NCI-H1930 (cell line): Measurements from ENCODE around the gene PRKG1.

Source experiments
- DNase-seq, 2 experiments: peaks; one replicate each; lab custom pipeline; 2025; lab: John Stamatoyannopoulos, UW

PRKG1 gene

DNA sequence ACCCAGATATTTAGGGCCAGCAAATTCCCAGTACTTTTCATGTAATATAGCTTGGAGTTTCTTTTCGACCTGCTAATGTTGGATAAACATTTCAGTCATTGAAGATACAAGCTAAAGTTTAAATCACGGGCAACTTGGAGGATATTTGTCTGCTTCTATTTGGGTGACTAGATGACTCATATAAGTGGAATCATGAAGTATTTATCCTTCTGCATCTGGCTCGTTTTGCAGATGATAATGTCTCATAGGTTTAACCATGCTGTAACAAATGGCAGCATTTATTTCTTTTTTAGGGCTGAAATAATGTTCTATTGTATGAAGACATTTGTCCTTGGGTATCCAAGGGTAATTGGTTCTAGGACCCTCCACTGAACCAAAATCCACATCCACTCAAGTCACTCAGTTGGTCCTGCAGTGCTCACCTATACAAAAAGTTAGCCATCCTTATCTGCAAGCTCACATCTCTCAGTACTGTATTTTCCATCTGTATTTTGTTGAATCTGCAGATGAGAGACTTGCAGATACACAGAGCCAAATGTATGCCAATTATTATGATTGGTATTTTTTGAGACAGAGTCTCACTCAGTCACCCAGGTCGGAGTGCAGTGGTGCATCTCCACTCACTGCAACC, 812.3 kb downstream of the PRKG1 start:
- no peak for DNase-seq

DNA sequence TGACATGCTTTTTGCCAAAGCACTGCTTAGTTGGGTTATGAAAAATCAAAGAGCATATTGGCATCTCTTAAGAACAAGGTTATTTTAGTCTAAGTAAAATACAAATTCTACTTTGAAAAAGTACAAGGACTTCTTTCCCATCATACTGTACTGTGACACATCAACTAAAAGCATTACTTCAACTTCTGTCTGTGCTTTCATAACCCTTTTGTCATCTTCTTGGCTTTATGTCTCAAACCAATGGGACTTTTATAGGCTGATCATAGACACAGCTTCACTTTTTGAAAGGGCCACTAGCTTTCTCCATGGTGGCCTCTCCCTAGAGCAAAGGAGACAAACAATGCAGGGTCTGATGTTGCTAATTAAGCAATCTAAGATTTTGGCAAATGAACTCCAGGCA, 814.0 kb downstream of the PRKG1 start:
- no peak for DNase-seq

DNA sequence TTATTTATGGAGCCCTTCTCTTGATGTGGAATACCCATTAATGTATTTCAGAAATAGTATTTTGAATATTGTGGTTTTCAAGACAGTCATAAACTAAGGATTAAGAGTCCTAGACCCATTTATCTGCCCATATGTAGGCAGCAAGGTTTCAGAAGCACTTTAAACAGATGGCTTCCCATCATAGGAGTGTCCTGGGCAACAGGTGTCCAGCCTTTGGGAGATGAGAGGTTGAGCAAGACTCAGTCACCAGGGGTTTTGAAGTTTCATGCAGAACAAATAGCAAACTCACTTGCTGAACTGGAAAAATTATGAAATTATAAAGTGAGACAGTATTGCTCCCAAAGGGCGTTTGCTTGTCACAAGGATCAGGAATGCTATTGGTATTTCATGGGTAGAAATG, 818.0 kb downstream of the PRKG1 start:
- DNase-seq = no peak

DNA sequence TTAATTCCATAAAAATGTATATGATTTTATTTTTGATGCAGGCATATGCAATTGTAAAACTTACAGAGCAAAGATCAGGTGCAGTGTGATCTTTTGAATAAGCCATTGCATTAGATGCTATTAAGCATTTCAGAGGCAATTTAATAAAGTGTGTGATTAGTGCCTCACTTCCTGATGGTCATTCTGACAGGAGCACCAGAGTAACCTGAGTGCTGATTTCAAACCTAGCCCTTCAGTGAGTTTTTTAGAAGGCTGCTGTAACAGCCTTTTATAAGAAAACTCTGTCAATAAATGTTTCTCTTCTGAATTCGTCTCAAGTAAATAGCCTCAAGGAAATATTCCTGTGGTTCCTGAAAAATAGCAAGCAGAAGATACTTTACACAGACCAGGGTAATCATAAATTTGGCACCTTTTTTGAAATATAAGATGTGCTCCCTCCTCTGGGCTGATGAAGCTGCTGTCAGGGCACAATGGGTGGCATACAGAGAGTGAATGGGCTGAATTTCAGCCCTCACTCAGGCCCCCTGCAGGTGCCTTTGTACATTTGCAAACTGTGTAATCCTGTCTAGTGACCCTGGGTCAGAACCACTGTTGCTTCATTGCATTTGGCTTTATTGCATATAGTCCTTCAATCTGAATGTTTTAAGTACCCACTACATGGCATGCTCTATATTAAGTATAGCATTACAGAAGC, 818.8 kb downstream of the PRKG1 start:
- DNase-seq = no peak

DNA sequence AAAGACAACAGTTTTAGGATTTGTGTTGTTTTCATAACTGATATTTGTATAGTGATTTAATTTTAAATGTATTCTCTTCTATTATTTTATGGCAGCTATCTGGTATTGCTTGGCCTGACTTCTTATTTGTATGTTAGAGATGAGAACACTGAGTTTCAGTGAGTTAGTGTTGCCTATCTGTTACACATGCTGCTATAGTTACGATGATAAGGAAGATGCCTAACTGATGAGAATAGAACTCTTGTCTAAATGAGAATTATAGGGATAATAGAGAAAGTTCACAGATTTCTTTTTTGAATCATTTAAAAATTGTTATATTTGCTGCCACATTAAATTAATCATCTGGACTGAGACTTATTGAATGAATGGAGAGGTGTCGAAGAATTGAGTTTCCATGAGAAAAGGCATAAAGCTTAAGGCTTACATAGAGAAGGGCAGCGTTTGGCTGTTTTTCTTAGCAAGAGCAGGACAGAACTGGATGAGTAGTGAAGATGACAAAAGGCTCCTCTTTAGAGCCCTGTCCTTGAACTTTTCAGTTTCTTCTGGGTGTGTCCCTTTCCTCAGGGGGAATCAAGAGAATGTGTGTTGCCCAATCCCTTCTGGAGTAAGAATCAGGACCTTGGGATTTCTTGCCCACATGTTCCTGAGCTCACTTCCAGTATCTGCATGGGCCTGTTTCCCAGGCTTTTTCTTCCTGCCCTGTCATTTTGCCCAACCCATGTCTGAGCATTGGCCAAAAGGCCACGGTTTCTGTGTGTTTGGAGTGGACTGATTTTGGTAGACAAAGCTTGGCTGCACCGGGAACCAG, 820.7 kb downstream of the PRKG1 start:
- no peak for DNase-seq

DNA sequence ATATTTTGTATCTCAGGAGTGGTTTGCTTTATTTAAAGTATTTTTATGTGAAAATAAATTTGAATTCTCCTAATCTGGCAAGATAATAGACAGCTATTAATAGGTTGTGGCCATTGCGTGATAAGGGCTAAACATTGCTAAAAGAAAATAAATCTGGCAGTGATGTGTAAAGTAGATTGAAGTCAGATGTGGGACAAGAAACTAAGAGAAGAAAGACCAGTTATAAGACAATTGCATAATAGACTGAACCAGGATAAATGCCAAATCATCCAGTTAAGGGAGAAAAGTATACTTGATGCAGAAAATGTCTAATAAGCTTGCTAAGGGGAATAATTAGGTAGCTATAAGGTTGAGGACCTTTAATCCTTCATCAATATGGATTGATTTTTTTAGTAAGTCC, 822.6 kb downstream of the PRKG1 start:
- no peak for DNase-seq

DNA sequence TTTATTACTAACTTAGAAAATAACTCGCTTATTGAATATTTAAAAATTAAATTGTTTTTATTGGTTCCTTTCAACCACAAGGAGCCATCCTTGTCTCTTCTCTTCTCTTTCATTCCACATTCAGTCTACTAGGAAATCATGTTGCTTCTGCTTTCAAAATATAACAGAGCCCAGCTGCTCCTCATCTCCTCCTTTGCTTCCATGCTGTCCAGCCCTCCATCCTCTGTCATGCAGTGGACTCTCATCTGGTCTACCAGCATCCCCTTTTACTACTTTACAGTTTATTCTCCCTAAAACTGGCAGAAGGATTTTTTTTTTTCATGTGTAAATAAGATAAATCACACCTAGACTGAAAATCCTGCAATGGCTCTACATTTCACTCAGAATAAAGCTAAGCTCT, 823.3 kb downstream of the PRKG1 start:
- no peak for DNase-seq

DNA sequence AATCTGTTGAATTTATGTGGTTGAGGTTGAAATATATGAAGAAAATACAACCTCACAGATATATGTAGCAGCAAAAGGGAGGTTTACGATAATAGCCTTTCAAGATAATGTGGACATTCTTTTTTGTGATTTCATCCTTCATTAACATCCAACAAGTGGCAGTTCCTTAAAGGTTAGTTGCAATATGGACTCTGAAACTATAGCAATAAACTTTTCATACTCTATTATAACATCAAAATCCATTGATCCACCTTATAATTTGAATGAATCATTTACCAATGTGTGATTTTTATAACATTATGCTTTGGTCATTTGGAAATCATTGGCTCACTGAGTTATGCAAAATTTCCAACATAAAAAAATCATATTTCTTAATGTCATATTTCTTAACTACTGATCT, 825.9 kb downstream of the PRKG1 start:
- no peak for DNase-seq

DNA sequence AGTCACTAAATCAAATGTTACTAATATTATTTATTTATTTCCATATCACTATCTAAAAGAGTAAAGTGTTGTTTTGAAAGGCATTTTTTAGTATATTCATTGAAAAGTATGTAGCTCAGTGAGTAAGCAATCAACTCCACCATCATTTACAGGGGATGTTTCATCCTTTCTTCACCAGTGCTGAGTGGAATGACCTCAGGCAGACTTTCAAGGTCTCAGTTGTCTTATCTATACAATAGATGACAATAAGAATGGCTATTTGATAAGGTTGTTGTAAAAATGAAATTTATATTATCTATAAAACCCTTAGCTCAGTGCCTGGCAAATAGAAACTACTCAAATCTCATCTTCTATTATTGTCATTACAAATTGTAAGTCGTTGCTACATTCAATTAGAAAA, 829.4 kb downstream of the PRKG1 start:
- DNase-seq = no peak

DNA sequence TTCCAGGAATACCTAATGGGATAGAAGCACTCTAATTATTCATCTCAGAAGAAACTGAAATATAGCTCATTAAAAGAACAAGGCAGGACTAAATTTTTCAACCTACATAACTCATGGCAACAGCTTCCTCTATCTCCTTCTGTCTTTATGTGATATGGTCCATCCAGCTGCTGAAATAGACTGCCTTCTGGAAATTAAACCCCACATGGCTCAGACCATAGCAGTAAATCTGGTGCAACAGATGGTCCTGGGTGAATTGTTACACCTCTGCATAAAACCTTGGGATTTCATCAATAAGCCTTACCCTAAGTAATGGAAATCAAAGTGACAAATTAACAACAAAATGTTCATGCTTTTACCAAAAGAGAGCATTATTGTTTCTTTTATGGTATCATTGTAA, 830.7 kb downstream of the PRKG1 start:
- no peak for DNase-seq

DNA sequence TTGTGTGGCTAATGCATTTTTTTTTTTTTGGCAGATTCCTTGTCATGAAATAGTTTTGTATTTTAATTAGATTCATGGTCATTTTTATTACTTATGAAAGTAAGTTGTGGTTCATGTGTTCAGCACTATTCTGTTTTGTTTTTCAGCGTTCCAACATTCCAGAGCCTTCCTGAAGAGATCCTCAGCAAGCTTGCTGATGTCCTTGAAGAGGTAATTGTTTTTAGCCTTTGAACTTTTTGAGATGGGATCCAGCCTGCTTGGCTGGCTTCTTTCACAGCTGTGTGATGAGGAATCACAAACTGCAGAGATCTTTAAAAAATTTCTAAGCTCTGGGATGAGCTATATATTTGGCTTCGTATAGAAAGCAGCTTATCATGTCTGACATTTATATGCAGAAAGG, 833.1 kb downstream of the PRKG1 start:
- DNase-seq = no peak

DNA sequence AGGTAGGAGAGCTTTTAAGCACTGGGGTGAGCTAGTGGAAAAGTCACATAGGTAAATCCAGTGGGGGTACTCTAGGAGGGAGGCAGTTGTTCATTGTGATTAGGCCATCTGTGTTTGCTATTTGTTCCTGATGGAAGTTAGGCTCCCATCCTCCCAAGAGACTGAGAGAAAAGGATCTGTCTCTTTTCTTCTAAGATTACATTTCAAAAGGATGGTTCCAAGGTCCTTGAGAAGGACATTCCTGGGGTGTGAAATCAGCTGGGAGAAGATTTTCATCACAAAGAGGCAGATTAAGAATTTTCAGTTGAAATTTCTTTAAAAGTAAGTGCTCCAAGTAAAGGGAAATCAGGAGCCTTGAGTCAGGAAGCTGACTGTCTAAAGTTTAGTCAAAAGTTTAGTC, 835.9 kb downstream of the PRKG1 start:
- DNase-seq = no peak

DNA sequence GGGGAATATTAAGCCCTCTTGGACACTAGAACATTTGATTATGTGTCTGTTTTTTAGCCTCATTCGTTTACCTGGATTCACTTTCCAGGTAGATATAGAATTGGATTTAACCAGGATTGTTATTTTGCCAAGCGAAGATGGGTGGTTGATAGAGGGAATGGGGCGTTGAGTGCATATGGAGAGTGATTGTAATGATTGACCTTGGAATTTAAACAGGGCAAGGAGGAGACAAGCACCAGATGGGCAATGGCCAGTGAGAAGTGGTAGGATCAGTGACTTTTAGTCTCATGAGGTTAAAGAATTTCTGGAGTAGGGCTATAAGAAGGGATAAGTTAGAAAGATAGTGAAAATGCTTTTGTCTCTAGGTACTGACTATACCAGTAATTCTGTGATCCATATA, 836.3 kb downstream of the PRKG1 start:
- DNase-seq = no peak

DNA sequence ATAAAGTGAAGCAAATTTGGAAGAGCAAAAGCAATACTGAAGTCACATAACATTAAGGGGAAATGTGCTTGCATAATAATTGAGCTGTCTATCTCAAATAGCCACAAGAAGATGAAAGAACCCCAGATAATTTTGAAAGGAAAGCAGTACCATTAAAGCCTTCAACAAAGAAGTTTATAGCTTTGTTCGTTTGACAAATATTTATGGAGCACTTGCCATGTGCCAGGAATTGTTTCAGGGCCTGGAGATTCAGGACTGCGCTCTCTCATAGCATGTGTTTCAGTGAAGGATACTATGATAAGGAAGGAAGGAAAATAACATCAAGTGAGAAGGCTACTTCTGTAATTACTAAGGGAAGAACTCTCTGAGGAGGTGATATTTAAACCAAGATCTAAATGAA, 837.4 kb downstream of the PRKG1 start:
- no peak for DNase-seq

DNA sequence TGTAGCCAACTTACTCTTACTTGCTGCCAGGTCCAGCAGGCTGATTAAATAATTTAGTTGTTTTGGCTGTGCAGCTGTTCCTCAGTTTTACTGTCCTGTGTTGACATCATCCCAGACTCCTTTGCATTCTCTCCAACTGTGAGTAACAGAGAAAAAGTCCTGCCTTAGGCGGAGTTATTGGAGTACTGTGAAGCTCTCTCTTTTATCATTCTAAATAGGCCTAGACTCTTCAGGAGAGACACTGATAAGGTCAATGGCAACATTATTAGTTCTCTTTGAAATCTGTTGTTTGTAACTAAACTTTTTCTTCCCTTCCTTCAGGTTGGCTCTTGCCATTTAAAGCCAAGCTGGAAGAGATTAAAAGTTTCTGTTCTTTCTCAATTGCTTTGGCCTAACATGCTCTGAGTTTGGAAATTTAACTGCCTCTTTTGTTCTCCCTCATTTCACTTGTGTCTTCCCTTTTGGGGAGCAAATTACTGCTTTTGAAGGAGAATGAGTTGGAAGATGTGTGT, 840.8 kb downstream of the PRKG1 start:
- DNase-seq = no peak

DNA sequence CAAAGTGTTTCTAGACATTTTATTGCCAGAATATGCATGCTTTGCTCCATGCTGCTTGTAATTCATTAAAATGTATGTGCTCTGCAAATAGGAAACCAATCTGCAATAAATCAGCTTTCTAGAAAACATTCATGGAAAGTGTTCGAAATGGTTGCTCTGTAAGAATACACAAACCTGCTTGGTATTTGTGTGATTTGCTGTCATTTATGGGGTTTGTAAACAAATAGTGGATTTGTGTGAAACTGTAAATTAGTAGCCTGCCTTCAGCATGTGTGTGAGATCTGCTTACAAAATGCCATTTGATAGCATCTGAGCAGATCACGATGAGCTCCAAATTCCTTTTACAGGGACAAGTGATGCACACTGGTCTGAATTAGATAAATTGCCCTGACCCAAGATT, 844.2 kb downstream of the PRKG1 start:
- DNase-seq = no peak

DNA sequence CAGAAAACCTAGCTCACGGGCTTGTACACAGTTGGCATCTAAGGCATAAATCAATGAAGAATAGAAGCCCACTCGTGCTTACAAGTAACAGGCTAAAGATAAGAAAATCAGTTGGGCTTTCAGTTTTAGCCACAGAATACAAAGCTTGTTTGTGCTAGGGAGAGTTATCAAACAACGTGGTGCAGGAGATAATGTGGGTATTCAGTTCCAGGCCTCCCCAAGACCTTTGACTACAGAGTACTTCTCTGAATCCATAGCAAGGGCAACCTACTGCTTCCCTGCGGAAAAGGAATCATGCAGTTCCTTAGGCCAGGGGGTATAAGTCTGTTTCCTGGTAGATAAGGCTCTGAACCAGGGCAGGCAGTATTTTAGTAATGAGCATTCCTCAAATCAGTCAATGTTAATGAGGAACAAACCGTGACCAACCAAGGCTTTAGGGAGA, 844.6 kb downstream of the PRKG1 start:
- DNase-seq = no peak

DNA sequence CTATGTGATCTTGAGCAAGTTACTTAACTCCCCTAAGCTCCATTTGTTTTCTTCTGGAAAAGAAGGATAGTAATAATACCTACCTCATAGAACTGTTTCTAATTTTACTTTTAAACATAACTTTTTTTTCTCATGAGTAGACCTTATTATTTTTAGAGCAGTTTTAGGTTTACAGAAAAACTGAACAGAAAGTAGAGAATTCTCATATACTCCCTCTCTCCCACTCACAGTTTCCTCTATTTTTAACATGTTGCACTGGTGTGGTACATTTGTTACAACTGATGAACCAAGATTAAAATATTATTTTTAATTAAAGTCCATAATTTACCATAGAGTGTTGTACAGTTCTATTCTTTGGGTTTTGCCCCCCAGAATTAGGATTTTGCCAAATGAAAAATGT, 846.4 kb downstream of the PRKG1 start:
- no peak for DNase-seq

DNA sequence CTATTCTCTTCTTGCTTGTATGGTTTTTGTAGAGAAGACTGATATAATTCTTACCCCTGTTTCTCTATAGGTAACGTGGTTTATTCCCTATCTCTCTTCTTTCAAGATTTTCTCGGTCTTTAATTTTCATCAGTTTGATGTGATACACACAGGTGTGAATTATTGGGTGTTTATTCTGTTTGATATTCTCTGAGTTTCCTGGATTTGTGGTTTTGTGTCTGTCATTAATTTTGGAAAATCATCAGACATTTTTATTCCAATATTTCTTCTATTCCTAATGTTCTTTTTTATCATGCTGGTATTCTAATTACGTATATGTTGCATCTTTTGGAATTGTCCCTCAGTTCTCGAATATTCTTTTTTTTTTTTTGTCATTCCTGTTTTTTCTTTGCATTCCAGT, 850.1 kb downstream of the PRKG1 start:
- DNase-seq = no peak

DNA sequence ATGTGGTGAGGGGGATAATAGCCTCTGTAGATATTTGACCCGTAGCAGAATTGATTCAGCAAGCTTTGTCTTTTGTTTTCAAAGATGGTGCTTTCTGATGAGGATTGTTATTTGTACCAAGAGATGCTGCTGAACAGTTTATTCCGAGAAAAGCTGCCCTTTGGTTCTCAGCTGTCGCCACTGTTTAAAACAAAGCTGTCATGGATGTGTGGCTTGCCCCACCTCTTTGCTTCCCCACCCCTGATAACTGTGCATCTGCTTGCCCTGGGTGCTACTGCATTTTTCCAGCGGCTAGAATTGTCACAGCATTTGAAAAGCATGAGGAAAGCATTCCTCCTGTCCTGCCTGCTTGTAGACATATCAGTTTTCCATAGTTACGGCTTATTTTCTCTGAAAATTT, 852.0 kb downstream of the PRKG1 start:
- no peak for DNase-seq

DNA sequence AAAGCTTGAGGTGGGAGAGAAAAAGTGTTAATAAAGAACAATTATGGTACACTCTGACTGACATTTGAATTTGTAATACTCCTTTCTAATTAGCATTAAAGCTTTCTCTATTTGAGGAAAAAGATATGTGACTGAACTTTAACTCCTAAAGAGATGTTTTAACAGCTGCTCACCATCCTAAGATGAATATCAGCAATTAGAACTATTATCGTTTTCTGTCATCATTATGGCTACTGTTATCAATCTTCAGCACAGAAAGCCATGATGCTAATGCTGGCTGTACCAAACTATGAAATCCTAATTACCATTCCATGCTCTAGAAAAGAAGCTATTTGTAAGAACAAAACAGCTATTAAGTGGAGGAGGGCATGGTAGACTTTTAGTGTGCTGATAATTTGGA, 853.9 kb downstream of the PRKG1 start:
- no peak for DNase-seq

DNA sequence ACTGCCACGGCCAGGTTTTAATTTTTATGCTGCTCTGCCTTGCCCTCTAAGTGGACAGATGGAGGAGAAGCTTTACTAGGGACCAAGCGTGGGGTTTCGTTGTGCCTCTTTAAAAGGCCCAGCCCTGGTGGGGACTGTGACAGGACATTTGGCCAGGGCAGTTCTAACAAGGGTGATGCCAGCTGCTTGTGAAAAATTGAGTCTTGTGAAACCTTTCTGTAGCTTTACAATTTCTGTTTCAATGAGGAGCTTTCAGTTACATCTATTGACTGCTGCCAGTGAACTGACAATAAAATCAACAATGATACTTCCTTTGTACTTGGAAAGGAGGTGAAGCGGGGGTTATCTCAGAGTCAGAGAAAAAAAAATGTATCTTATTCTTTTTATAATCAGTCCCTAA, 858.2 kb downstream of the PRKG1 start:
- DNase-seq = no peak

DNA sequence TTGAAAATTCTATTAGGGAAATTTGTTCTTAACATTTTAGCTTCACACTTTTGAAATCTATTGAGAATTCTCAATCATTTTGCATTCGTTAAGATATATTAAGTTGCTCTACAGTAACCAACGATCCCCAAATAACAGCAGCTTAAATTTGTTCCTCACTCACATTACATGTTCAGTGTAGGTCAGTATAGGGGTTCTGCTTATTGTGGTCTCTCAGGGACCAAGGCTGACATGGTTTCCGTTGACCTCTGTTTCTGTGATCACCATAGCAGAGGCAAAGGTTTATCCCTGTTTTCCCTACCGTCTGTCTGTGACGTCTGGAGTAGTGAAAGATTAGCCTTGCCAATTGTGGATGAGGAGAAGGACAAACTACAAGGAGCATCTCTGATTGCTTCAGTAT, 860.1 kb downstream of the PRKG1 start:
- no peak for DNase-seq
